ENCODE results near the gene LCN2. TPM values are rescaled to one million over a fixed set of nuclear protein-coding genes. Genes with fewer than 3 reads are reported as not detected.
A peak's percentile ranks its signal among the peaks of the same experiment; 100 is the strongest.

LCN2 gene
- total and polyA plus RNA-seq, 9 of the 15 experiments (the other 6 are each of a cell fraction or from before 2014, with no cell fraction given) = 0.10 to 1.2 (median 0.44) TPM; not detected in 1

DNA sequence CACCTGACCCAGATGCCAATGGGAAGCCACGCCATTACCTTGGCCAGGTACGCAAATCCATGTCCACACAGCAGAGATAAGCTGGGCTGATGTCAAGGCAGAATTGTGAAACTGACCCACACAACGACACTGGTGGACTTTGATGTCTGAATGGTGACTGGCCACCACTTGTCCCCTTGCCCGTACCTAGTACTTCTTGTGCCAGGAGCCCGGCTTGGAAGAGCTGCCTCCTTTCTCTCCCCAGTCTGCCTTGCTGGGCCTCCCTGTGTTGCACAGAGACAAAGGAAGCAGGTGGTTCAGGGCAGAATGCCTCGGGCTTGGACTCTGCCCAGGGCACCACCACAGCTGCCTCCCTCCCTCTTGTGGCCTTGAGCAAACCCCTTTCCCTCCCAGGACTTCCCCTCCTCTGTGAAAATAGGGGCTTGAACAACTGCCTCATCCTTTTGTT lies 45.1 kb upstream of the LCN2 start:
- H3K4me3 ChIP-seq = no peak overlapping the region
- FAIRE-seq (no peak), ATAC-seq (no peak), DNase-seq (ENCODE audit: extremely low read depth in 1 of 4, low spot score in 3 of 4) (no peak)
- no peak overlapping the region; the same call in 2 of the 3 replicates for H3K27ac ChIP-seq (ENCODE audit: extremely low read depth, low read depth, low read length)
- TF ChIP-seq TCF7 (IDR thresholded peaks at IDR 0.05; ENCODE audit: borderline replicate concordance) (no peak), CREM (IDR thresholded peaks at IDR 0.05; ENCODE audit: low read depth) (peak; percentile 11; the same call in 1 of the 2 replicates)
- no TSS peak for BruUV-seq (replicated peaks)
- intact Hi-C loops (cut with micrococcal nuclease) (no loop called here), in situ Hi-C loops (cut with MboI) (no loop called here)
- 0 out of 2 replicates have a peak, but pooled peaks cover 6% of the 10 kb centered on the region for H4K20me1 ChIP-seq (replicated peaks; ENCODE audit: control insufficient read depth, insufficient read depth, low read length)
- H3K9me3 ChIP-seq (replicated peaks; ENCODE audit: control insufficient read depth, insufficient read depth, low read depth, low read length) = no peaks in the 10 kb centered on the region
- H2AFZ ChIP-seq (ENCODE audit: low read depth, low read length) = no peak overlapping the region
- peaks cover 29% of the 10 kb centered on the region for H3K79me2 ChIP-seq (ENCODE audit: control insufficient read depth, insufficient read depth, low read length)
- H3K9ac ChIP-seq (ENCODE audit: insufficient read depth in 1 of 2, low read depth in 2 of 2, low read length in 2 of 2) = no peak overlapping the region
- no peak overlapping the region for H3K4me2 ChIP-seq (ENCODE audit: insufficient read depth, low read length)
- no peaks in the 10 kb centered on the region for H3K27me3 ChIP-seq (ENCODE audit: control insufficient read depth in 2 of 2, insufficient read depth in 2 of 2, low read length in 2 of 2)
- no peaks in the 10 kb centered on the region for H3K9me1 ChIP-seq (ENCODE audit: control insufficient read depth, insufficient read depth, low read length)
- CTCF ChIA-PET (ENCODE audit: low intra/inter-chr PET ratio) = no interaction called here
- peaks cover 93% of the 10 kb centered on the region for H3K36me3 ChIP-seq (ENCODE audit: control insufficient read depth, insufficient read depth, low read length)
- H3K4me1 ChIP-seq (replicated peaks in 1 of 2; ENCODE audit: control insufficient read depth in 2 of 2, insufficient read depth in 2 of 2, low read length in 2 of 2) = peaks cover 20 to 71% of the 10 kb centered on the region in 2 experiments; a peak in 4 of 5 replicates
- 93% methylated on average over 6 of the region's 6 CpGs for WGBS (ENCODE audit: insufficient coverage, low coverage, missing lambda C conversion rate)
- POLR2A ChIA-PET = interaction anchor here (0.8 to 1.5 kb wide), 2 partner anchors 10 to 178 kb away, joined by 3 read pairs; no protein-coding TSS in a partner anchor

- no peak overlapping the region for H3K4me3 ChIP-seq
- POLR2A ChIA-PET = interaction anchor here (1.5 to 1.7 kb wide), 2 partner anchors 10 to 11 kb away, joined by 8 to 14 read pairs; no protein-coding TSS in a partner anchor
- H3K4me2 ChIP-seq (ENCODE audit: insufficient read depth, low read length) = no peak overlapping the region
- BruUV-seq (replicated peaks) = no TSS peak
- H3K9me3 ChIP-seq (replicated peaks; ENCODE audit: control insufficient read depth, insufficient read depth, low read depth, low read length) = no peaks in the 10 kb centered on the region
- DNase-seq (ENCODE audit: extremely low read depth in 1 of 4, low spot score in 3 of 4) = no peak
- no peak for FAIRE-seq
- no peak for TF ChIP-seq MLX (CRISPR knock-in tag; conservative IDR thresholded peaks at IDR 0.05)
- peak; percentile 4 for TF ChIP-seq RBM22 (IDR thresholded peaks at IDR 0.05; ENCODE audit: low read depth, low read length, poor library complexity, severe bottlenecking)
- no peak for TF ChIP-seq PTRF (tag; IDR thresholded peaks at IDR 0.05)
- no peak for TF ChIP-seq ZNF217 (CRISPR knock-in tag; IDR thresholded peaks at IDR 0.05)
- ATAC-seq = no peak
- no peaks in the 10 kb centered on the region for H3K9me1 ChIP-seq (ENCODE audit: control insufficient read depth, insufficient read depth, low read length)
- H4K20me1 ChIP-seq (replicated peaks; ENCODE audit: control insufficient read depth, insufficient read depth, low read length) = no peaks in the 10 kb centered on the region
- no peak overlapping the region for H3K27ac ChIP-seq (ENCODE audit: extremely low read depth, low read depth, low read length)
- no peaks in the 10 kb centered on the region for H3K27me3 ChIP-seq (ENCODE audit: control insufficient read depth in 2 of 2, insufficient read depth in 2 of 2, low read length in 2 of 2)
- WGBS (ENCODE audit: insufficient coverage, low coverage, missing lambda C conversion rate) = 95% methylated on average over 18 of the region's 21 CpGs
- in situ Hi-C loops (cut with MboI) = no loop called here
- H3K36me3 ChIP-seq (ENCODE audit: control insufficient read depth, insufficient read depth, low read length) = peaks cover 87% of the 10 kb centered on the region
- peaks cover 13 to 63% of the 10 kb centered on the region in 2 experiments; a peak in 4 of 5 replicates for H3K4me1 ChIP-seq (replicated peaks in 1 of 2; ENCODE audit: control insufficient read depth in 2 of 2, insufficient read depth in 2 of 2, low read length in 2 of 2)
- no peak overlapping the region for H2AFZ ChIP-seq (ENCODE audit: low read depth, low read length)
- CTCF ChIA-PET (ENCODE audit: low intra/inter-chr PET ratio) = no interaction called here
- intact Hi-C loops (cut with micrococcal nuclease) = no loop called here
- peaks cover 15% of the 10 kb centered on the region for H3K79me2 ChIP-seq (ENCODE audit: control insufficient read depth, insufficient read depth, low read length)
- H3K9ac ChIP-seq (ENCODE audit: insufficient read depth in 1 of 2, low read depth in 2 of 2, low read length in 2 of 2) = no peak overlapping the region
Measured at GRCh38 chr9:128105538-128106175, 43.6 kb upstream of the LCN2 start.
